Superior temporal gyrus (tissue), 1 donor: ENCODE data around the gene SERPINB1.
"Not testable (repeated sequence)": the region's sequence is repeated elsewhere in the genome, so short reads cannot be mapped to it uniquely, and the experiment has no call there.

ENCODE experiments used
- DNase-seq: peaks from one replicate; pipeline ENCODE4 v3.0.0-alpha.2; 2016; ENCODE audit errors: extremely low spot score

SERPINB1 gene

GRCh38 chr6:2841264-2842138 lies at the start of gene SERPINB1:
Gene SERPINB1, minus strand, starts transcription at chr6:2841863. Its CDS starts 1,277 bp downstream, at chr6:2840586.
- peak; percentile 54 for DNase-seq

GRCh38 chr6:2890976-2891767 lies 49.5 kb upstream of the SERPINB1 start:
- DNase-seq = no peak

GRCh38 chr6:2885967-2886735 lies 44.5 kb upstream of the SERPINB1 start:
- DNase-seq = no peak

GRCh38 chr6:2884804-2885203 lies 43.1 kb upstream of the SERPINB1 start:
- DNase-seq = no peak

GRCh38 chr6:2883673-2884072 lies 42.0 kb upstream of the SERPINB1 start:
- no peak for DNase-seq

GRCh38 chr6:2881423-2881822 lies 39.8 kb upstream of the SERPINB1 start:
- DNase-seq = no peak

- not testable (repeated sequence) for DNase-seq
Observed at GRCh38 chr6:2880156-2880555, 38.5 kb upstream of the SERPINB1 start.

- DNase-seq = no peak
Observed at GRCh38 chr6:2877960-2878359, 36.3 kb upstream of the SERPINB1 start.

- no peak for DNase-seq
Observed at GRCh38 chr6:2877057-2877882, 35.6 kb upstream of the SERPINB1 start.

- no peak for DNase-seq
Observed at GRCh38 chr6:2876210-2877056, 34.8 kb upstream of the SERPINB1 start.

- DNase-seq = no peak
Observed at GRCh38 chr6:2875359-2876191, 33.9 kb upstream of the SERPINB1 start.

GRCh38 chr6:2873643-2874042 lies 32.0 kb upstream of the SERPINB1 start:
- DNase-seq = no peak

- no peak for DNase-seq
Observed at GRCh38 chr6:2872423-2873358, 31.0 kb upstream of the SERPINB1 start.

- DNase-seq = no peak
Observed at GRCh38 chr6:2871953-2872352, 30.3 kb upstream of the SERPINB1 start.

- DNase-seq = no peak
Observed at GRCh38 chr6:2871102-2871501, 29.4 kb upstream of the SERPINB1 start.

- no peak for DNase-seq
Observed at GRCh38 chr6:2870046-2870636, 28.5 kb upstream of the SERPINB1 start.

GRCh38 chr6:2868637-2869036 lies 27.0 kb upstream of the SERPINB1 start:
- DNase-seq = no peak
